Activated CD8-positive, alpha-beta memory T cell treated with anti-CD3 and anti-CD28 coated beads, Interleukin-2, amount 50 U/mL, for 48 hours (primary cell): ENCODE results near the gene DCLK2.

Experiments used
- DNase-seq: peaks from one replicate; pipeline ENCODE4 v3.0.0-alpha.2; 2020

Gene DCLK2

DNA sequence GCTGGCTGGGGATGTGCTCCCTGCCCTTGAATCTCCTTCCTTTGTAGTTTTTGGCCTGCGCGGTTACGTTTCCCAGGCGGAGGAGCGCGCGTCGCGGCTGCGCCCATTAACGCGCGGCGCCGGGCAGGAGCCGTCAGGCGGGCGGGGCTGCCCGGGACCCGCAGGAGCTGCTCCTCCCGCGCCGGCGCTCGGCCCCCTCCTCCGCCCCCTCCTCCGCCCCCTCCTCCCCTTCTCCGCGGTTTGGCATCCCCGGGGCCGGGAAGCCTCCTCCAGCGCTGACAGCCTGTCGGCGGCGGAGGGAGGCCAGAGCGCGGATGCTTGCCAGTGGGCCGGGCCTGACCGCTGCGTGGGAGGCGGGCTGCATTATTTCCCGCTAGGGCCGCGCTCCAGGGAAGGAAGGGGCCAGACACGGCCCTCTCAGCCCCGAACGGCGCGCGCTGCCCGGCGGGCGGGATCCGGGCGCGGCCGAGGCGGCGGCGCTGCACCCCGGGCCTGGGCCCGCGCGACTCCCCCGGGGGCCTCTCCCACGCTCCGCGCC is at the start of gene DCLK2:
Gene DCLK2 (plus strand): TSS at position 405 of the 538 bp plus-strand sequence. CDS start 583 bp downstream, outside the sequence.
- DNase-seq, result peak; percentile 52

DNA sequence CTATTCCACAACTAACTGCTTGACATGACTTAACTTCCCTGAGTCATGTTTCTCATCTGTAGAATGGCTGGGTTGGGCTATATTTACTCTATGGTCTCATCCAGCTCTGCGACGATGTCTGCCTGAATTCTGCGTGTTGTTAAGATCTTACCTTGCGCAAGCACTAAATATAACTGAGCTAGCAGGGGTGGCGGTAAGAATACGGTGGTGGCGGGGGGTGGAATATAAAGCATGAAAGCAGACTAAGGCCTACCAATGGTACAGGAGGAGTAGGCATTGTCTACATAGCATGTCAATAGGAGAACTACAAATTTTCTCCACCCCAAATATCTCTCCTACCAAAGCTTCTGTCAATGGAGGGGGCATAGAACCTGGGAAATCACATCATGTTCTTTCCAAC is 45.7 kb upstream of the DCLK2 start:
- DNase-seq, result no peak

DNA sequence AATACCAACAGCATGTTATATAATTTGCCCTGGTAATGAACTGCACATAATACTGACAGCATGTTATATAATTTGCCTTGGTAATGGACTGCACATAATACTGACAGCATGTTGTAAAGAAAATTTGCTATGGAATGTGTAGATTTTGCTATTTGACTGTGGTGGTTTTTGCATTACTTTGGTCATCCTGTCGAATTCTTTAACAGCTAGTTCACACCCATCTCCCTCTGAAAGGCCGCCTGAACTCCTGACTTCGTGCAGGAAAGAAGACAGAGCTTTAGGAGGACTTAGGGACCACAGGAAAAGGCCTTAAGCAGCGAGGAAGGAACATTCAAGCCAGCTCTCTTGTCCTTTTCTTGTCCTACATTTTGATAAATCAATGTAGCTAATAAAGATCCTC is 45.2 kb upstream of the DCLK2 start:
- DNase-seq, result no peak

DNA sequence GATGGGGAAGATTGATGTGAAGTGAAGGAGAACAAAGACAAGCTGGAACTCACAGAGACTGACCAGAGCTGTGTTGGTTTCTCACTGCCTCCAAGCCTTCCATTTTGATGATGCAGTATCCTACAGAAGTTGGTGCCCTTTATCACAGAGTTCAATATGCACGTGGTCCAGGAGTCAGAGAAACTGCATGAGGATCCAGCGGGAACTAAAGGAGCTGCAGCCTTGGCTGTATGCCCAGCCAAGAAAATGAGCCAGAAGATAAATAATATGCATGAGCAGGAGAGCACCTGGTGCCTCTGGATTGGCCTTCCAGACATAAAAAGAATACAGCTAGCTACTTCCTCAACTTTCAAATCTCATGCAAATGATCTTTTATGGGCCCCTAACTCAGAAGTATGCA is 44.3 kb upstream of the DCLK2 start:
- DNase-seq, result no peak

DNA sequence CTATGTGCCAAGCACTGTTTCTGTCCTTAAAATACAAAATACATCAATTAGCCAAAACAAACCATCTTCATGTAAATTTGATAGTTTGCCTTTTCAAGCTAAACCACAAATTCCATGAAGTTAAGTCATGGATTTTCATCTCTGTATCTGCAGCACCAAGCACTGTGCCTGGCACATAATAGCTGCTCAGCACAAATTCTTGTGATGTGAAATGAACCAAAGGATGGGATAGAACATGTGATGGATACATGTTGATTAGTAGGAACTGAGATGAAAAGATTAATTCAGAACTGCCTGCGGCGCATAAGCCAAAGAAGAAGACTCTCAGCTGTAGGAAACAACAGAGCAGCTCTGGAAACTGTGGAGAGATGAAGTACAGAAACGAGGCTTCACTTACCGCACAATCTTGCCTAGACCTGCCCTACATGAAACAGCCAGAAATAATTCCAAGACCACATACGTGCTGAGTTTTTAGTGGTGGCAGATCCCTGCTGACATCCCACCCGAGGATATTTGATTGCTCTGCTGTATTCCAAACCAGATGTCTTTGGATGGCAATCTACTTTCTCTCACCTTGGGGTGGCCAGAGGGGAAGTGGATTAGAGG is 40.9 kb upstream of the DCLK2 start:
- no peak for DNase-seq

DNA sequence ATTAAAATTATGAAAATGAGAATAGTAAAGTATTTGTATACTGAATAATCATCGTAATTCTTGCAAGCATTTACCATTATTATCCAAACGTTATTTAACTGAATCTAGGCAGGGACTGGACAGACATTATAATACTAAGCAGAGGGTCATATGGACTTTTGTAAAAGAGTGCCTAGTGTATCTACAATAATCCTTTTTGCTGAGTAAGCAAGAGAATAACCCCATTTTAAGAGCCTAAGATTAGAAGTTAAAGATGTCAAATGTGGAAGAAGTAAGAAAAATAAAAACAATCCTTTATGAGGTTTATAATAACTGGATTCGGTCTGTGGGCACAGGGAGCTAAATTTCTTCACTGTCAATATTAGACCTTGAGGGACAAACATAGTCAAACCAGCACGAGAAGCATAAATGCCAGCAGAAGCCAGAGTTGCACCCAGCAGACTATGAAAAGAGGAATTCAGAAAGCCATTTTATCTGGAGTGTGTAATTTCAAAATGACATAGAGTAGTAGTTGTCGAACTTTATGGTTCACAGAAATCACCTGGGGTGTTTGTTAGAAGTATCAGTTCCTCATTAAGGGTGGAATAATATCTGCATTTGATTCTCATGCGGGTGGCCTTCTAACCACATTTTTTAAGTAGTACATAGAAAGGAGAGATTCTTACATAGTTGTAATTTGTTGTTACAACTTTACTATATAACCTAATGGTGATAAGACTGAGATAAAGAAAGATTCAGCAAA is 39.7 kb upstream of the DCLK2 start:
- no peak for DNase-seq

DNA sequence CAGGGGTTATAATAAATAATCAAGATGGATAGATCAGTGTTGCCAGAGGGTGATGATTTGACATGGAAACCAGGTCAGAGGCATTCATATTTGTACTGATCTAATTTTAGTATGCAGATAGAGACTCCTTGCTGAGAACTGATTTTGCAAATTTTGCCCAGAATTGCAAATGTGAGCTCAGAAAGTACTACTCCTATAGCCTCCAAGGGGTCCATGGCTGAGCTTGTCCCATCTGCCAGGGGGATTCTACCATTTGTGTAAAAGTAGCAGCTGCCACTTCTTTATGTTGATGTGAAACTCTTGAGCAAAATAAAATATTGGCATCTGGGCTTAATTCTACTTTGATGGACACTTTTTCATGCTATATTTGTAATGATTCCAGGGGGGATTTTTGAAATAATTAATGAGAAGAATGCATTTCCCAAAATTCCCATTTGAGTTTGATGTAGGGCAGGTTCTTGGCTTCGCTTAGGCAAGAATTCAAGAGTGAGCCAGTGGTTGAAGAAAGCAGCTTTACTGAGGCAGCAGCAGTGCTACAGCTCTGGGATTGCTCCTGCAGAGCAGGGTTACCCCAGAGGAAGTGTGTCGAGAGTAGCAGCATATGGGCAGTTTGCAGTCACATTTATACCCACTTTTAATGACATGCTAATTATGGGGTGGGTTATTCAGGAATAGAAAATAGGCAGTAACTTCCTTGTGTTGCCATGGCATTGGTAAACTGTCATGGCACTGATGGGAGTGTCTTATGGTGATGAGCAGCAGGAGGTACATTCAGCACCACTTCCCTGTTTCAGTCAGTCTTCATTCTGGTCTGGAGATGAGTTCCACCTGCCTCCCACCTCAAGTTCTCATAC is 38.7 kb upstream of the DCLK2 start:
- DNase-seq, result no peak

DNA sequence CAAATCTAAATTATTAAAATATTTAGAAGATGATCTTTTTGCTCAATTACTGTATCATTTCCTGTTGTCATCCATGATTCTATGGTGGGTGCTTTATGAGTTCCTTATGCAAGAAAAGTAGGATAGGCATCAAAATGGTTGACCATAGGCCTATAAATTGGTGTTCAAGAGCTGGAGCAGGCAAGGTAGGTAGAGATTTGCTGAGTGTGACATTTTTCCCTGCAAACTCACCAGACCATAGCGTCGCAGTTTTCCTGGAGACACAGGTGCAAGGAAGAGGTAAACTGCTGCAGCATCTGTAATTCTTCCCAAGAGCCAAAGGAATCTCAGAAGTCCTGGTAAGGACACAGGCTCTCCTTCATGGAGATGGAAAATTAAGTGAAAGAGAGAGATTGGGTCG is 33.7 kb upstream of the DCLK2 start:
- no peak for DNase-seq

DNA sequence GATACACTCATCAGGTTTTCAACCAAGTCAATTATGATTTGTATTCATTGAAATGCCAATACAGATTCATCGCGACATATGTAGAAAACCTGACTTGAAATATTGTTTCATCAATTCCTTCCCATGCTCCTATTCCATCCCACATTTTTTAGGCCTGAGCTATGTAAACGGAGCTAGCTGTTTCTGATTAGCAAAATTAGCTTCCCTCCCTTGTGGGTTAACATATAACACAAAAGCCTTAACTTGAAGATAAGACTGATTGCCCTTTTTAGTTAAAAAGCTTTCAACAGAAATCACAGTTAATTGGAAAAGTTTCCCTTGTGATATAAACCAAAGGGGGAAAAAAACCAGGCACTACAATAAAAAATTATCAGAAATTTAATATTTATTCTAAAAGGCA is 32.8 kb upstream of the DCLK2 start:
- DNase-seq, result no peak

DNA sequence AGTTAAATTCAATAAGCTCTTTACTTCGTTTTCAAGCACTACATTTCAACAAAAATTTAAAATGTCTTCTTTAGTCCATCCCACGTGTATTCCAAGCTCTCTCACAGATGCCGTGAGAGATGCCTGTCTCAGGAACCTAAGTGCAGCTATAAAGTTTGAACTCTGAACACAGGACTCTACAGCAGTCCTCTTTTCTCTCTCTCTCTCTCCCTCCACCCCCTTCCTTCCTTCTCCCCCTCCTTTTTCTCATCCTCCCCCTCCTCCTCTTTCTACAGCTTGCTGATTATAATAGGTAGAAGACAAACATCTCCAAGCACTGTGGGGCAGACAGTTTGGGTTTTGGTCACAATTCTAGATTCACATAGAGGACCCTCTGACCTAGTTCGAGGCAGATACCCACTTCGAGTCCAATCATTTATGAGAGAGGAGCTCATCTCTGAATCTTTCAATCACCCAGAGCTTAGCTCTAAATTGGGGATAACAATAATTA is 31.5 kb upstream of the DCLK2 start:
- no peak for DNase-seq

DNA sequence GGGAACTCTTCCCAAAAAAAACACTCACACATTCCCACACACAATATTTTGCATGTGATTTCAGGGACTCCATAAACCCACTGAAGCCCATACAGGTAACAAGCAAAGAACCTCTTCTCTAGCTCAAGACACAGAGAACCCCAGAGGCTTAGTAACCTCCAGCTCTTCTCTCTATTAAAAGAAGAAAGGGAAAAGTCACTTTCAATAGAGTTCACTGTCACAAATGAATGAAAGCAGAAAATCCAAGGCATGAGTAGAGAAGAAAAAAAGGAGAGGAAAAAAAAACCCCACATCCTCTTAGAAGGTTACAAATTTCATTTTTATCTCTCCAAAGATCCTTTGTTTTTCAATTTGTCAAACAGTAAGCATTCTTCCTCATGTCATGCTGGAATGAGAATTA is 30.7 kb upstream of the DCLK2 start:
- no peak for DNase-seq

DNA sequence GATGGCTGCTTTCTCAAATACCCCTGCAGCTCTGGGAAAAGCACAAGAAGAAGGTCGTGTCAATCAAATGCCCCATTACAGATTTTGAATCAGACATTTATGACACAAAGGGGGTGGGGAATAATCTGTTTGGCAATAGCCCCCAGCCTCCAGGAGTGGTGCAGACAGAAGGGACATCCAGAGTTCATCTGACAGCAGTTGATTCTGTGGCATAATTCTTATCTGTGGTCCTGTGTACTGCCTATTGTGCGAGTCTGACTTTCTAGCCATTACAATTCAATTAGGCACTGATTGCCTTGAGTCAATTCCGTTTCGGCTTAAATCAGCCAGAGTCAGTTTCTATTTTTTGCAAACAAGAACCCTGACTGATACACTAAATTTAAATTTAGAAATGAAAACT is 28.6 kb upstream of the DCLK2 start:
- DNase-seq, result no peak

DNA sequence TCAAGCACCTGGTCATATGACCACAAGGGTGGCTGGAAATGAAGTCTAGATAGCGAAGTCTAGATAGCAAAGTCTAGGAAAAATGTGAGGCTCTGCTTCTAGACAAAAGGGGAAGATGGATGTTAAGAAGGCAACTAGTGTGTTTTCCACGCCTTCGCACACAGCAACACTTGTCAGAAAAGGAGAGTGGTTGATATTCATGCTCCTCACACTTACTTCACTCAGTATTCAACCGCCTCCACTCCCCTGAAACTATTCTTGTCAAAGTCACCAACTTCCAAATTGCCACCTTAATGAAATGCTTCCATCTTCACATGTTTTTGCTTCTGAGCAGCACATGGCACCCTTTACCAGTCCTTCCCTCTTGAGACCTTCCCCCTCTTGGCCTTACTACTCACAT is 27.7 kb upstream of the DCLK2 start:
- no peak for DNase-seq

DNA sequence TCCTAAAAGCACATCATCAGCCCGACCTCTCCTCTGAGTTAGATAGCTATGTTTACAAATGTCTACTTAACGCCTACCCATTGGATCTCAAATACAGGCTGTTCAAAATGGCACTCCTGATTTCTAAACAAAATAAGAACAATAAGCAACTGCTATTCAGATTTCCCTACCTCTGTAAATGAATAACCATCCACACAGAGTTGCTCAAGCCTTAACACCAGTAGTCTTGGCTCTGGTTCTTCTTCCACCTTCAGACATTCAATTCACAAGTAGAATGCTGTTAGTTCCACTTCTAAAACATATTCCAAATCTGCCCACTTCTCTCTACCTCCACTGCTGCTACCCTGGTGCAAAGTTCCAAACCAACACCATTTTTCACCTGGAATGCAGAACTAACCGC is 27.1 kb upstream of the DCLK2 start:
- DNase-seq, result no peak

DNA sequence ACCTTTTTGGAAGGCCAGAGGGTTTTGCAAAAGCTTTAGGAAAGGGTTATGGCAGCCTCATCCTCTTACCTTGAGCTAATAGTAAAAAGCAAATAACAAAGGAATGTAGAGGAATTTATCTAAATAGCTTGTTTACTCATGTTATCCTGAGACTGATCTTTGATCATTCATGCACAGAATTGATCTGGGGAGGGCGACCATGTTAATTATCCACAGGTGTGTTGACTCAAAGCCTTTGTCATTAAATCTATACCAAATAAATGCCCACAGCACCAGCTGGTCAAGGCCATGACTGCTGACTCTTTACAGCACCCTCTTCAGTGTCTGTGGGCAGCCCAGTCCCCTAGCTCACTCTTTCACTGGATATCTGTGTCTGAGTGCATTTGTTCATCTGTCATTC is 22.8 kb upstream of the DCLK2 start:
- DNase-seq, result no peak

DNA sequence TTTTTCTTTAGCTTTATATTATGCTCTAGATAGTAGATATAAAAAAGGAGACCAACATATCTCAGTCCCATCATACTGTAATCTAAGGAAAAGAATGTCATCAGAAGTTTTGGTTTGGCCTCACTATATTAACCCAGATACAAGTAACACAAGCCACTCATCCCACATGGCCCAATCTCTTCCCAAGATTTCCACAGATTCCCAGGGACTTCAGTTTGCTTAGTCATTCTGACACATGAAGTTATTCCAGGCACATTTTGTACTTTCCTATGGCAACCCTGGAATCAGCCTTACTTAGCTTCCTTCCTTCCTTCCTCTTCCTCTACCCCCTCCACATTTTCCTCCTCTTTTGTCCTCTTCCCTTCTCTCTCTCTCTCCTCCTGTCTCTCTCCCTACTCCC is 21.7 kb upstream of the DCLK2 start:
- DNase-seq, result no peak

DNA sequence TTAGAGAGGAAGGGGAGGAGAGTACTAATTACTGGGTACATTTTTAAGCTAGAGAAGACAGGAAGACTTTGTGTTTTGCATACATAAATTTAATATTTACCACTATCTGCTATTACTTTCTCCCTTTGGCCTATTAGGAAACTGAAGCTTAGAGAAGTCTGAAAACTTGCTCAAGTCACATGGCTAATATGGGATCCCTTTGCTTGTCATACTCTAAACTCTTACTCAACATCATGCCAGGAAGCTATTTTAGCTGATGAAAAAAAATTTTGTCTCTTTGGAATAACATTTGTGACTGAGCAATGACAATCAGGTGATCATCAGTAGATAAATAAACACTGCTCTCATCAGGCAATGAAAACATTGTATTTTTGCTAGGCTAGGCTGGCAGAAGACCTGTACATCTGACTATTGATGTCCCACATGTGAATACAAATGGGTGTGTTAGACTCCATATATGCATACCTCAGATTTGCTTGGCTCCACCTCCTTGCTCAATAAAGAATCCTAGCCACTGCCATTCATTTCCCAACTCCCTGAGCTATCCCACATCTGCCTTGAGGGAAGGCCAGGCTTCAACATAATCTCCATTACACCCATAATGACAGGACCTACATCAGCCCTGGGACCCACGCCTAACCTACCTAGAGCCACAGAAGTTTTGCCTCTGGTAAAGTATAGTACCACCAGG is 17.0 kb upstream of the DCLK2 start:
- DNase-seq, result no peak

DNA sequence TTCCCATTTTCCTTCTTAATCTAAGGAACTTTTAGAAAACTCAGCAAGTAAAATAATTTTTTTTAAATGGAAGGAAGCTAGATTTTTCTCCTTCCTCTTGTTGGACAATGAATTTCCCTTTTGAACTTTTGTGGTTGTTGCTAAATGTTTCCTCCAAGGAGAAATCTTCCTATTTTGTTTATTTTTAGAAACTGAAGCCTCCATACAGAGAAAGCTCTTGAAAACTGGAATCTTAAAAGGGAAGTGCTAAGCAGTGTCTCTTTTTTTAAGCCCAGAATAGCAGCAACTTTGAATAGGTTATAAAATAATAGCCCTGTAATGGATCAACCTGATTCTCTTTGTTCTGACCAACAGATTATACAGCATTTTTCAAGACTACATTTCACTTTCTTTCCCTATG is 15.1 kb upstream of the DCLK2 start:
- no peak for DNase-seq

DNA sequence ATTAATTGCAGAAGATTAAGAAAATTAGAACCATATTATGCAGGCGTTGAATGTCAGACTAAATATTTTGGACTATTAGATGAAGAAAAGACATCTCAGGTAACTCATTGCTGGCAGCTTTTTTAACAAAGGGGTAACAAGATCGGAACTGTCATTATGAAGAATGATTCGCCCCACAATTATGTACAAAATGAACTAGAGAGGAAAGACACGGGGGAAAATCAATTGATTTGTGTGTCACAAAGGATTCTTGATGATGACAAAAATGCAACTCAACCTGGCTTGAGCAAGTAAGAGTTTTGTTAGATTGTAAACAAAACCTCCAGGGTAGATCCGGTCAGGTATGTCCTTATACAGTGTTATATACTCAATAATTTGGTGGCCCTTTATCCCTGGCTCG is 12.5 kb upstream of the DCLK2 start:
- DNase-seq, result no peak

DNA sequence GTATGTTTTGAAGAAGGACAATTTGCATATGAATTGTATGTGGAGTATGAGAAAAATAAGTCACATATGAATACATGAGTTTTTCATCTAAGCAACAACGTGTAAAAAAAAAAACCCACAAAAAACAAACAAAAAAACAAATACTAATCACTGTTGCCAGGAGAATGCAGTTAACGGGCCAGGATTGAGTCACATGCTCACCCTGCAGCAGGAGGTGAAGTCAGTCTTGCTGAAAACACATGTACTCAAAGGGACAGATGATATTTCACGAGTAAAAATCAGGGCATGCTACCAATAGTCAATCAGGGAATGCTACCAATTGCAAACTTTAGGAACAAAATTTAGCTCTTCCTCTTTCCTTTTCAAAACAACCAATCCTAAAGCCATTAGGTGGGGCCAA is 10.4 kb upstream of the DCLK2 start:
- DNase-seq, result no peak

DNA sequence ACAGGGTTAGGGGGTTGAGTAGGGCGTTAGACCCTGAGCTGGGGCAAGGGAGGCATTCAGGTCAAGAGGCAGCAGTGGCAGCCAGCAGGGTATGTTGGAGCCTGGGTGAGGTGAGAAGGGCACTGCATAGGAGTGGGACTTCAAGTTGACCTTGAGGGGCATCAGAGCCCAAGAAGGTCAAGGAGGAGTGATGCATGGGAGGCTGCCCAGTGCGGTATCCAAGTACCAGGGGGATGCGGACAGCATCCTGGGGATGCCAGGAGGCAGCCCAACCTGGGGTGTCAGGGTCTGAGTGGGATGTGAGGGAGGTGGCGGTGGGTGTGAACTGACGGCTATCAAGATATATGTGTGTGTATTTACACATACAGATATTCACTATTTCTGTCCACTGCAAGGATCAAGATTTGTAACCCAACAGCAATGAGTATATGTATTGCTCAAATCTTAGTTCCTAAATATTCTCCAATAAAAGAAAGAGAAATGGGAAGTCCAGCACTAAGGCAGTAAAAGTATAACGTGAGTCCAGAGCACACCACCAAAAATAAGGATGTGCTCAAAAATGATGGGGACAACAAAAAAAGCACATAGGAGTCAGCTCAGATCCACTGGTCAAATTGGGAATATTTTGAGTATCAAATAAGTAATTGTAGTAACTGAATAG is 9.8 kb upstream of the DCLK2 start:
- no peak for DNase-seq

DNA sequence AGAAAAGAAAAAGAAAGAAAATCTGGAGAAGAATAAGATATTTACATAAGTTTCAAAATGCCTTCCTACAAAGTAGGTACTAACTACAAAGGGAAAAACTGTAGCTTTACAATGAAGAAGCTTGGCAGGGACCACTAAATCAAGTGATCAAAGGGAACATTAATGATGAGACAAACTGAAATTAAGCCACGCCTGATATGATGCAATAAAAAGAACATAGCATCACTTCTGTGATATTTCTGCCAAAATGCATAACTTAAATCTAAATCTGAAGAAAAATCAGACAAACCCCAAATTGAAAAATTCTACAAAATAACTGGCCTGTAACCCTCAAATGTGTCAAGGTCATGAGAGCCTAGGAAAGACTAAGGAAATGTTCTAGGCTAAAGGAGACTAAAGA is 8.9 kb upstream of the DCLK2 start:
- DNase-seq, result no peak
